Pulmonary artery endothelial cell (primary cell): ENCODE measurements around the gene BCORL1. TPM values are rescaled to one million over a fixed set of nuclear protein-coding genes. Genes with fewer than 3 reads are reported as not detected.
A peak's percentile ranks its signal among the peaks of the same experiment; 100 is the strongest.

Experiments used
- DNase-seq: peaks from one replicate; pipeline ENCODE4 v3.0.0-alpha.2; 2011; ENCODE audit warnings: low read depth, low spot score
- total RNA-seq: library from RNA; depleted of rRNA; stranded (reverse); fragments of >200 nt; gene quantifications from 2 replicates; pipeline ENCODE4 v1.2.3, GENCODE V29; 2014

Gene BCORL1
- total RNA-seq, 1 donor from 2014 or later, result 1.4 TPM

- DNase-seq, result no peak
Observed at GRCh38 chrX:130094696-130095095, 112.3 kb downstream of the BCORL1 start.

GRCh38 chrX:130095249-130096030, 113.0 kb downstream of the BCORL1 start:
- no peak for DNase-seq

- peak; percentile 35 for DNase-seq
Observed at GRCh38 chrX:130097507-130098209, 115.2 kb downstream of the BCORL1 start.

- DNase-seq, result no peak
Observed at GRCh38 chrX:130098210-130098552, 115.7 kb downstream of the BCORL1 start.

- no peak for DNase-seq
Observed at GRCh38 chrX:130100180-130100579, 117.7 kb downstream of the BCORL1 start.

- DNase-seq, result no peak
Observed at GRCh38 chrX:130103605-130104004, 121.2 kb downstream of the BCORL1 start.

- DNase-seq, result no peak
Observed at GRCh38 chrX:130105244-130105643, 122.8 kb downstream of the BCORL1 start.

GRCh38 chrX:130106071-130106470, 123.6 kb downstream of the BCORL1 start:
- no peak for DNase-seq

Other genes starting within 250 kb of the BCORL1 start
- gene XPNPEP2, start 243.7 kb upstream of the BCORL1 start, total RNA-seq, result not detected in 2 replicates
- not detected in 2 replicates for gene SASH3, start 202.7 kb upstream of the BCORL1 start, total RNA-seq
- 17.4 and 19.7 TPM in 2 replicates for gene ZDHHC9, start 138.7 kb upstream of the BCORL1 start, total RNA-seq
- gene UTP14A, start 76.5 kb upstream of the BCORL1 start, total RNA-seq, result 23.5 and 30.0 TPM in 2 replicates
- gene ELF4, start 127.9 kb downstream of the BCORL1 start, total RNA-seq, result 11.8 and 15.0 TPM in 2 replicates
- 29.9 and 31.9 TPM in 2 replicates for gene AIFM1, start 183.2 kb downstream of the BCORL1 start, total RNA-seq
- 0.59 and 0.60 TPM in 2 replicates for gene RAB33A, start 189.3 kb downstream of the BCORL1 start, total RNA-seq